Measurements from ENCODE around the gene STK10. TPM values are rescaled to one million over a fixed set of nuclear protein-coding genes. Genes with fewer than 3 reads are reported as not detected.

Gene STK10
- total RNA-seq, 4 donors from 2014 or later: 32.6 to 61.6 (median 43.1) TPM

GRCh38 chr5:172153695-172154094 lies 34.3 kb downstream of the STK10 start:
- no peak for TF ChIP-seq CTCF (IDR thresholded peaks at IDR 0.05; ENCODE audit: low read depth)

- TF ChIP-seq CTCF (IDR thresholded peaks at IDR 0.05; ENCODE audit: low read depth): no peak
These were observed 36.3 kb downstream of the STK10 start for GRCh38 chr5:172151661-172152210.

- no peak for TF ChIP-seq CTCF (IDR thresholded peaks at IDR 0.05; ENCODE audit: low read depth)
These were observed 37.3 kb downstream of the STK10 start for GRCh38 chr5:172150514-172151425.

GRCh38 chr5:172149073-172149472 lies 39.0 kb downstream of the STK10 start:
- no peak for TF ChIP-seq CTCF (IDR thresholded peaks at IDR 0.05; ENCODE audit: low read depth)

- no peak for TF ChIP-seq CTCF (IDR thresholded peaks at IDR 0.05; ENCODE audit: low read depth)
These were observed 39.6 kb downstream of the STK10 start for GRCh38 chr5:172148381-172148780.

- TF ChIP-seq CTCF (IDR thresholded peaks at IDR 0.05; ENCODE audit: low read depth): no peak
These were observed 40.2 kb downstream of the STK10 start for GRCh38 chr5:172147857-172148256.

GRCh38 chr5:172146748-172147092 lies 41.3 kb downstream of the STK10 start:
- no peak for TF ChIP-seq CTCF (IDR thresholded peaks at IDR 0.05; ENCODE audit: low read depth)
